K562 treated with DMSO at 1 percent for 12 hours (cell line): ENCODE results near the gene HLA-DRB5. TPM values are rescaled to one million over a fixed set of nuclear protein-coding genes. Genes with fewer than 3 reads are reported as not detected.

Experiments
- total RNA-seq: library from RNA; unstranded; fragments of 300-600 nt; gene quantifications from 2 replicates; pipeline ENCODE4 v1.2.3, GENCODE V29; 2022; ENCODE audit not compliant: insufficient read depth

The HLA-DRB5 gene
- not detected in 2 replicates for total RNA-seq

DNA sequence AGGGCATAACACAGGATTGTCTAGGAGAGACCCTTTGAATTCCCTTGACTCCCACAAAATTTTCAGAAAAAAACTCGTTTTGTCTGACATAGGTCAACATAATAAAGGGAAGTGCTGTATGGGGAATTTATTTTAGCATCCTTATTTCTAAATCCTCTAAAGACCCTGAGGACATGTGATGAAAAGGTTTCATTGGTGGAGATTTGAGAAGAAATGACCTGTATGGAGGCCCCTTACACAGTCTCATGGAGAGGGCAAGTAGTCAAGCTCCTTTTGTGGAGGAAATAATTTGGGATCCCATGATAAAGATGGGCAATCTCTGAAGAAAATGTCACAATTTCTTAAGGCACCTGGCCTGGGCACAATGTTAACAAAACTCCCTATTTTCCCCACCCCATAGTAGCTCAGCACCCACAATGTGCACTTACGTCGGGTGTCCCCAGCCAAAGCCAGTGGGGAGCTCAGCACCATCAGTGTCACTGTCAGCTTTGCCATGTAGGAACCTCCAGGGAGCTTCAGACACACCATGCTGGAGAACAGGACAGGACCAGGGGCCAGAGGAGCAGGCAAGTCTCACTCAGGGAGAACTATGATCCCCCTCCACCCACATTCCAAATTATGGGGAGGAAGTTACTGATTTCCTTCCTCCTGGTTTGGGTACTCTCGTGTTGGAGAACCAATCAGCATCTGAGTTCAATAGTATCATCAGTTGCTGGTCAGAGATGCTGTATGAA lies at the start of gene HLA-DRB5:
HLA-DRB5 (minus strand) TSS at position 591 of the 734 bp plus-strand sequence; CDS start at position 528, 63 bp downstream.

Other genes with a start within 250 kb of the HLA-DRB5 start
- gene TSBP1, start 158.4 kb downstream of the HLA-DRB5 start, total RNA-seq: not detected in 2 replicates
- gene BTNL2, start 123.1 kb downstream of the HLA-DRB5 start, total RNA-seq: not detected in 2 replicates
- not detected in 2 replicates for gene HLA-DRA, start 90.4 kb downstream of the HLA-DRB5 start, total RNA-seq
- not detected in 2 replicates for gene HLA-DRB1, start 59.6 kb upstream of the HLA-DRB5 start, total RNA-seq
- gene HLA-DQA1, start 107.1 kb upstream of the HLA-DRB5 start, total RNA-seq: not detected in 2 replicates
- gene HLA-DQB1, start 136.4 kb upstream of the HLA-DRB5 start, total RNA-seq: not detected in 2 replicates
- gene HLA-DQA2, start 211.1 kb upstream of the HLA-DRB5 start, total RNA-seq: not detected in 2 replicates
- not detected in 2 replicates for gene HLA-DQB2, start 233.2 kb upstream of the HLA-DRB5 start, total RNA-seq